Neural cell (in vitro differentiated cells): ENCODE data around the gene SPON1. TPM values are rescaled to one million over a fixed set of nuclear protein-coding genes. Genes with fewer than 3 reads are reported as not detected.

Experiments used
- H2AFZ ChIP-seq: fragments of 200-600, 300-800 bp; sonication (generic), shearing (Covaris generic); 2 replicates; pipeline ENCODE4 v1.6.0; 2014; ENCODE audit warnings: low read depth, mild to moderate bottlenecking, antibody characterized with exemption, low read length, moderate library complexity
- H3F3A ChIP-seq: fragments of 200-600 bp; shearing (Covaris generic); 2 replicates; pipeline ENCODE4 v1.6.1; 2016; ENCODE audit warnings: mild to moderate bottlenecking, moderate library complexity, mixed read lengths, antibody characterized with exemption, low read length; ENCODE audit not compliant: insufficient read depth, poor library complexity, severe bottlenecking
- H3K27ac ChIP-seq: fragments of 200-600, 300-800 bp; sonication (generic), shearing (Covaris generic); 2 replicates; pipeline ENCODE4 v1.5.1; 2014; ENCODE audit warnings: mild to moderate bottlenecking, low read length, moderate library complexity
- H3K27me3 ChIP-seq: fragments of 300-800, 200-600 bp; sonication (generic), shearing (Covaris generic); 2 replicates; pipeline ENCODE4 v1.6.0; 2014; ENCODE audit warnings: mild to moderate bottlenecking, low read depth, low read length, moderate library complexity; ENCODE audit not compliant: insufficient read depth
- H3K36me3 ChIP-seq: fragments of 300-800, 200-600 bp; sonication (generic), shearing (Covaris generic); 2 replicates; pipeline ENCODE4 v1.5.1; 2014; ENCODE audit warnings: mild to moderate bottlenecking, antibody characterized with exemption, low read length, moderate library complexity; ENCODE audit not compliant: insufficient read depth
- H3K4me2 ChIP-seq: fragments of 300-800, 200-600 bp; sonication (generic), shearing (Covaris generic); 2 replicates; pipeline ENCODE4 v1.6.0; 2014; ENCODE audit warnings: mild to moderate bottlenecking, low read length
- H3K4me3 ChIP-seq: fragments of 300-800, 200-600 bp; sonication (generic), shearing (Covaris generic); 2 replicates; pipeline ENCODE4 v1.5.1; 2014; ENCODE audit warnings: mild to moderate bottlenecking, low read length, moderate library complexity
- H3K79me2 ChIP-seq: fragments of 200-600 bp; shearing (Covaris generic); replicated peaks from 2 replicates; pipeline ENCODE4 v1.6.0; 2014; ENCODE audit warnings: mild to moderate bottlenecking, low read length, moderate library complexity; ENCODE audit not compliant: insufficient read depth
- H3K9ac ChIP-seq: fragments of 300-800, 200-600 bp; sonication (generic), shearing (Covaris generic); 2 replicates; pipeline ENCODE4 v1.6.1; 2016; ENCODE audit warnings: mild to moderate bottlenecking, low read length, mixed read lengths
- H3K9me2 ChIP-seq: fragments of 200-600 bp; shearing (Covaris generic); 2 replicates; pipeline ENCODE4 v1.6.1; 2016; ENCODE audit warnings: mild to moderate bottlenecking, low read length, mixed read lengths; ENCODE audit not compliant: insufficient read depth
- H3K9me3 ChIP-seq: fragments of 200-600, 300-800 bp; sonication (generic), shearing (Covaris generic); 2 replicates; pipeline ENCODE4 v1.6.1; 2016; ENCODE audit warnings: mild to moderate bottlenecking, mixed run types, low read length, moderate library complexity, mixed read lengths
- H4K20me1 ChIP-seq: fragments of 200-600 bp; shearing (Covaris generic); 2 replicates; pipeline ENCODE4 v1.6.1; 2016; ENCODE audit warnings: mild to moderate bottlenecking, mixed run types; ENCODE audit not compliant: insufficient read depth
- CTCF ChIP-seq: fragments of 450-650 bp; IDR thresholded peaks from 2 replicates; pipeline ENCODE4 v1.5.1; 2014; ENCODE audit warnings: antibody characterized with exemption, mild to moderate bottlenecking, moderate library complexity; ENCODE audit not compliant: poor library complexity, severe bottlenecking
- EP300 ChIP-seq: fragments of 450-650 bp; conservative IDR thresholded peaks from 2 replicates; pipeline ENCODE4 v1.6.1; 2014; ENCODE audit warnings: antibody characterized with exemption, mild to moderate bottlenecking, moderate library complexity; ENCODE audit not compliant: poor library complexity, severe bottlenecking
- EZH2 ChIP-seq: fragments of 200-600, 300-800 bp; shearing (Covaris generic), sonication (generic); IDR thresholded peaks from 2 replicates; pipeline ENCODE4 v1.6.1; 2014; ENCODE audit warnings: antibody characterized with exemption, low read length, borderline replicate concordance, mild to moderate bottlenecking; ENCODE audit not compliant: insufficient read depth, poor library complexity, severe bottlenecking
- MXI1 ChIP-seq: fragments of 450-650 bp; conservative IDR thresholded peaks from 2 replicates; pipeline ENCODE4 v1.6.1; 2014; ENCODE audit warnings: antibody characterized with exemption, mild to moderate bottlenecking; ENCODE audit not compliant: poor library complexity, severe bottlenecking
- POLR2AphosphoS5 ChIP-seq: IDR thresholded peaks from 2 replicates; pipeline ENCODE4 v1.6.1; 2012
- RAD21 ChIP-seq: fragments of 450-650 bp; conservative IDR thresholded peaks from 2 replicates; pipeline ENCODE4 v1.6.1; 2014; ENCODE audit warnings: antibody characterized with exemption, mild to moderate bottlenecking, moderate library complexity
- REST ChIP-seq: IDR thresholded peaks from 2 replicates; pipeline ENCODE4 v1.6.1; 2012; ENCODE audit warnings: borderline replicate concordance
- SMC3 ChIP-seq: fragments of 450-650 bp; conservative IDR thresholded peaks from 2 replicates; pipeline ENCODE4 v1.6.1; 2014; ENCODE audit warnings: antibody characterized with exemption, mild to moderate bottlenecking, moderate library complexity; ENCODE audit not compliant: poor library complexity
- TAF1 ChIP-seq: IDR thresholded peaks from 2 replicates; pipeline ENCODE4 v1.6.1; 2012; ENCODE audit warnings: low read depth
- polyA plus RNA-seq: library from polyadenylated mRNA; depleted of rRNA; stranded (reverse); fragments of >200 nt; gene quantifications from 2 replicates; pipeline ENCODE4 v1.2.3, GENCODE V29; 2014

SPON1 gene
- polyA plus RNA-seq, 1 donor from 2014 or later = 0.66 TPM

GRCh38 chr11:13963949-13964770, 1.6 kb downstream of the SPON1 start:
- H3K4me3 ChIP-seq = peak overlapping the region; percentile 76
- no peaks in the 10 kb centered on the region for H4K20me1 ChIP-seq
- H3K27ac ChIP-seq = no peak overlapping the region
- no peak overlapping the region for H2AFZ ChIP-seq
- no peaks in the 10 kb centered on the region for H3K9me2 ChIP-seq
- H3K9me3 ChIP-seq = no peaks in the 10 kb centered on the region
- no peaks in the 10 kb centered on the region for H3K36me3 ChIP-seq
- H3K9ac ChIP-seq = no peak overlapping the region
- H3K79me2 ChIP-seq = no peaks in the 10 kb centered on the region
- peaks cover 53% of the 10 kb centered on the region for H3K27me3 ChIP-seq
- H3F3A ChIP-seq = peaks cover 4% of the 10 kb centered on the region
- H3K4me2 ChIP-seq = no peak overlapping the region
- TF ChIP-seq SMC3 (no peak), EP300 (no peak), CTCF (no peak), EZH2 (no peak), REST (no peak), TAF1 (no peak)

GRCh38 chr11:13964771-13965074, 2.2 kb downstream of the SPON1 start:
- peaks cover 4% of the 10 kb centered on the region for H3F3A ChIP-seq
- H2AFZ ChIP-seq = no peak overlapping the region
- H3K9ac ChIP-seq = no peak overlapping the region
- no peaks in the 10 kb centered on the region for H3K9me3 ChIP-seq
- H3K4me2 ChIP-seq = no peak overlapping the region
- H4K20me1 ChIP-seq = no peaks in the 10 kb centered on the region
- peaks cover 53% of the 10 kb centered on the region for H3K27me3 ChIP-seq
- no peaks in the 10 kb centered on the region for H3K9me2 ChIP-seq
- no peaks in the 10 kb centered on the region for H3K79me2 ChIP-seq
- no peak for TF ChIP-seq REST
- TF ChIP-seq CTCF = no peak
- TF ChIP-seq MXI1 = no peak
- no peak for TF ChIP-seq SMC3
- TF ChIP-seq TAF1 = no peak
- no peak for TF ChIP-seq POLR2AphosphoS5
- TF ChIP-seq RAD21 = no peak
- TF ChIP-seq EZH2 = no peak
- TF ChIP-seq EP300 = no peak
- peak overlapping the region; percentile 76 for H3K4me3 ChIP-seq
- no peak overlapping the region for H3K27ac ChIP-seq
- no peaks in the 10 kb centered on the region for H3K36me3 ChIP-seq
